HK-2 (cell line): Measurements from ENCODE around the gene TMCC2.

Source experiments
- DNase-seq: peaks from one replicate; pipeline ENCODE4 v3.0.0-alpha.2; 2018; ENCODE audit not compliant: unreplicated experiment

Gene TMCC2

GRCh38 chr1:205240569-205240968 lies 12.8 kb downstream of the TMCC2 start:
- no peak for DNase-seq

GRCh38 chr1:205241366-205242030 lies 13.8 kb downstream of the TMCC2 start:
- DNase-seq, result no peak

GRCh38 chr1:205243350-205244191 lies 15.8 kb downstream of the TMCC2 start:
- no peak for DNase-seq

- DNase-seq, result no peak
These were observed 16.6 kb downstream of the TMCC2 start for GRCh38 chr1:205244384-205244783.

GRCh38 chr1:205245096-205245495 lies 17.4 kb downstream of the TMCC2 start:
- DNase-seq, result no peak

- DNase-seq, result no peak
These were observed 18.8 kb downstream of the TMCC2 start for GRCh38 chr1:205246351-205247119.

GRCh38 chr1:205247130-205247921 lies 19.6 kb downstream of the TMCC2 start:
- DNase-seq, result no peak

GRCh38 chr1:205248793-205249601 lies 21.3 kb downstream of the TMCC2 start:
- DNase-seq, result no peak

- no peak for DNase-seq
These were observed 21.9 kb downstream of the TMCC2 start for GRCh38 chr1:205249651-205250050.

- DNase-seq, result no peak
These were observed 23.0 kb downstream of the TMCC2 start for GRCh38 chr1:205250699-205251098.

- no peak for DNase-seq
These were observed 23.8 kb downstream of the TMCC2 start for GRCh38 chr1:205251576-205251975.

- DNase-seq, result peak; percentile 93
These were observed 28.4 kb downstream of the TMCC2 start for GRCh38 chr1:205255941-205256780.

- DNase-seq, result no peak
These were observed 29.3 kb downstream of the TMCC2 start for GRCh38 chr1:205256951-205257625.

- DNase-seq, result no peak
These were observed 30.0 kb downstream of the TMCC2 start for GRCh38 chr1:205257735-205258134.

GRCh38 chr1:205258261-205258691 lies 30.5 kb downstream of the TMCC2 start:
- DNase-seq, result peak; percentile 61

- DNase-seq, result peak; percentile 79
These were observed 31.0 kb downstream of the TMCC2 start for GRCh38 chr1:205258719-205259118.

GRCh38 chr1:205259324-205259832 lies 31.6 kb downstream of the TMCC2 start:
- no peak for DNase-seq

- no peak for DNase-seq
These were observed 32.3 kb downstream of the TMCC2 start for GRCh38 chr1:205259998-205260397.
